HUES6 (cell line): ENCODE data around the gene ACTR10.

Experiments
- H3K27ac ChIP-seq: 2 replicates; pipeline ENCODE4 v1.7.0; 2013; ENCODE audit warnings: low read depth, mild to moderate bottlenecking, low read length, inconsistent platforms
- H3K27me3 ChIP-seq: 2 replicates; pipeline ENCODE4 v1.6.1; 2013; ENCODE audit warnings: low read length; ENCODE audit not compliant: control insufficient read depth, insufficient read depth
- H3K36me3 ChIP-seq: 2 replicates; pipeline ENCODE4 v1.6.1; 2013; ENCODE audit warnings: low read length; ENCODE audit not compliant: control insufficient read depth, insufficient read depth
- H3K4me1 ChIP-seq: 2 replicates; pipeline ENCODE4 v1.6.1; 2013; ENCODE audit warnings: low read length; ENCODE audit not compliant: control insufficient read depth, insufficient read depth
- H3K4me3 ChIP-seq: 2 replicates; pipeline ENCODE4 v1.5.1; 2013; ENCODE audit warnings: low read depth, low read length
- H3K9ac ChIP-seq: one replicate; pipeline ENCODE4 v1.6.1; 2013; ENCODE audit warnings: mild to moderate bottlenecking, low read length
- H3K9me3 ChIP-seq: 2 replicates; pipeline ENCODE4 v1.6.1; 2013; ENCODE audit warnings: low read depth, low read length; ENCODE audit not compliant: control insufficient read depth, insufficient read depth

ACTR10 gene

DNA sequence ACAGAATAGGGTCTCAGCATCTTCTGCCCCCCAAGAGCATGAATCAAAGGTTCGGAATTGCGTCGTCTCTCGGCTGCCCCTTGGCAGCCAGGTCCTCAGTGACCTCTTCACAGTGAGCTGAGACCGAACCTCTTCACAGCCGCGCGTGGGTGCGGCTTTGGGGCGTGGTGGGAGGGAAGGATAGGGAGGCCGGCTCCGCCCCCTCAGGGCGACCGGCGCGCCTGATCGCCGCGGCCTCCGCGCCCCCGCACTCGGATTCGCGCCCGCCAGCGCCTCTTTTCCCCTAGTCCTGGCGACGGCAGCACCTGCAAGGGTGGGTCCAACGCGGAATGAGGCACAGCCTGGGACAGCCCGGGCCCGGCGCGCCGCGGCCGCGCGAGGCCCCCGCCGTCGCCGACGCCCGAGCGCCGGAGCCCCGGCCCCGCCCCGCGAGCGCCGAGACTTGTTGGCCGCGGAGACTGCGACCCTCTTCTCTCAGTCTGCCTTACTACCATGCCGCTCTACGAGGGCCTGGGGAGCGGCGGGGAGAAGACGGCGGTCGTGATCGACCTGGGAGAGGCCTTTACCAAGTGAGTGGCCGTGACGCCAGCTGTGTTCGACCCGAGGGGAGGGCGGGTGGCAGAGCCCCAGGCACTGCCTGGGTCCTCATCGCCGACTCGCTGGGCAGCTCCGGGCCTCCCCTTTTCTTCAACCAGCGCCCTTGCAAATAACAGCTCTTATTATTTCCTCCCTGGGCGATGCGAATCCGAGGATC is at the start of gene ACTR10:
Gene ACTR10 (plus strand): TSS at position 424 of the 754 bp plus-strand sequence. CDS start 69 bp downstream, at position 493.
- H3K36me3 ChIP-seq = no peaks in the 10 kb centered on the region; the same call in 1 of the 2 replicates
- peak within 1 kb of the TSS; percentile 94 for H3K4me3 ChIP-seq

GRCh38 chr14:58150243-58150805 is 49.6 kb upstream of the ACTR10 start:
- no peak overlapping the region for H3K27ac ChIP-seq

More for the DNA sequence above, at the start of gene ACTR10:
- Histone ChIP-seq H3K9me3 (no peaks in the 10 kb centered on the region), H3K9ac (peak within 1 kb of the TSS; percentile 96), H3K27me3 (no peaks in the 10 kb centered on the region), H3K27ac (peak within 1 kb of the TSS; percentile 72; the same call in 1 of the 2 replicates), H3K4me1 (no peaks in the 10 kb centered on the region)

DNA sequence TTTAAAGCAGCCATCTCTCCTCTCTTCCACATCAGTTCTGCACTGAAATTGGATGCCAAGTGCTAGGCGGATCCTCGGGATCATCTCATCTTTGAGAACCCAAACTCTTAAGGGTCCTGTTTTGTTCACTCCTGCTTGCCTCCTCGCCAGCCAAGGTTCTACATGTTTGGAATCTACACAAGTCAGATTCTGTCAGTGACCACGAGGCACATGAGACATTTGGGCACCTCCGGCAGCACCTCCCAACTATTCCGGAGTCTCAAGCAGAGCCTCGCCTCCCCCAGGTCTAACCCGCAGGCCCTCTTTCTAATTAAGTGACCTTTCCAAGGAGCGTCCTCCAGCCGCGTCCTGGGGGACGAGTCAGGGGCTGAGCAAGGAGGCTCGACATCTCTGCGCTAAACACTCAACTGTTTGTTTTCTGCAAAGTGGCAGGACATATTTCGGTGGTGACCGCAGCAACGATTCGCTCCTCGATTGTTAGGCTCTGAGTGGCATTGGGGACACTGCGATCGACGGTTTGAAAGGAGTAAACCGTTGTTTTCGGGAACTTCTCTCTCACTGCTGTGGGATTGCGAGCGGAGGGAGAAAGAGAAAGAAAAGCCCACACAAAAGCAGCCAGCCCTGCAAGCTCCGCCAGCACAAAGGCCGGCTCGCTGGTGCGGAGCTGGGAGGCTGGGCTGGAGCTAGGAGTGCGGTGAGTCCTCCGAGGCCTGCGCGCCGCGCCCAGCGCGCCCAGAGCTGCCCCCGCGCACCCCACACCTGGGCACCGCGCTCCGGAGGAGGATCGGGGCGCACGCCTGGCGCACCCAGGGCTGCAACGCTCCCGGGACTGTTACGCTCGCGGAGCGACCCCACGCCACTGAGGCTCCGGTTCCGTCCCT is 48.6 kb upstream of the ACTR10 start:
- H3K4me1 ChIP-seq = peaks cover 27% of the 10 kb centered on the region
- H3K27ac ChIP-seq = no peak overlapping the region
- peaks cover 44% of the 10 kb centered on the region for H3K27me3 ChIP-seq
- peak overlapping the region; percentile 68 for H3K4me3 ChIP-seq
- no peaks in the 10 kb centered on the region for H3K36me3 ChIP-seq
- peak overlapping the region; percentile 51 for H3K9ac ChIP-seq
- H3K9me3 ChIP-seq = no peaks in the 10 kb centered on the region

More at GRCh38 chr14:58150243-58150805, 49.6 kb upstream of the ACTR10 start:
- H3K4me1 ChIP-seq = peaks cover 27% of the 10 kb centered on the region
- no peak overlapping the region for H3K9ac ChIP-seq
- H3K27me3 ChIP-seq = peaks cover 44% of the 10 kb centered on the region
- H3K9me3 ChIP-seq = no peaks in the 10 kb centered on the region
- H3K36me3 ChIP-seq = no peaks in the 10 kb centered on the region
- no peak overlapping the region for H3K4me3 ChIP-seq

- Histone ChIP-seq H3K9ac (peak within 1 kb of the TSS; percentile 51), H3K27ac (no peak within 1 kb of the TSS), H3K4me3 (peak within 1 kb of the TSS; percentile 68), H3K9me3 (no peaks in the 10 kb centered on the region), H3K27me3 (peaks cover 44% of the 10 kb centered on the region), H3K36me3 (no peaks in the 10 kb centered on the region), H3K4me1 (peaks cover 27% of the 10 kb centered on the region)
Measured at GRCh38 chr14:58152014-58152857, 47.7 kb upstream of the ACTR10 start, which contains the start of gene ARMH4. TSS of gene ARMH4 (minus strand) at chr14:58152213. CDS start at chr14:58139358, 12,855 bp downstream.

DNA sequence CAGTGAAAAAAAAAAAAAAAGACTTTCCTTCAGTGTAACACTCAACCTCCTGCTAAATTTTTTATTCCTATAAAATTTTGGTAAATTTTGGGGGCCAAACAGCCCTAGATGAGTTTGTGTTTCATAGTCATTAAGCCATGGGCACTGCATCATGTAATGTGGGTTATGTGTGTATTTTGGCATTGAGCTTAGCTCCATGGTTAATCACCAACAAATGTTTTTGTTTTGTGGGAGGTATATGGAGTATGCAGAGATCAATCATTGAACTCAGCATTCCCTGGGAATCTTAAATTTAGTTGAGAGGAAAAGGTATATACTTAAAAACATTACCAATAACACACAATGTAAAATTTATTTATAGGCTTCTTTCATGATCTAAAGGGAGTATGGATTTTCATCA is 39.4 kb upstream of the ACTR10 start:
- no peak overlapping the region for H3K27ac ChIP-seq
- no peak overlapping the region for H3K4me3 ChIP-seq
- no peak overlapping the region for H3K9ac ChIP-seq
- no peaks in the 10 kb centered on the region for H3K4me1 ChIP-seq
- no peaks in the 10 kb centered on the region for H3K9me3 ChIP-seq
- H3K36me3 ChIP-seq = no peaks in the 10 kb centered on the region
- no peaks in the 10 kb centered on the region for H3K27me3 ChIP-seq

DNA sequence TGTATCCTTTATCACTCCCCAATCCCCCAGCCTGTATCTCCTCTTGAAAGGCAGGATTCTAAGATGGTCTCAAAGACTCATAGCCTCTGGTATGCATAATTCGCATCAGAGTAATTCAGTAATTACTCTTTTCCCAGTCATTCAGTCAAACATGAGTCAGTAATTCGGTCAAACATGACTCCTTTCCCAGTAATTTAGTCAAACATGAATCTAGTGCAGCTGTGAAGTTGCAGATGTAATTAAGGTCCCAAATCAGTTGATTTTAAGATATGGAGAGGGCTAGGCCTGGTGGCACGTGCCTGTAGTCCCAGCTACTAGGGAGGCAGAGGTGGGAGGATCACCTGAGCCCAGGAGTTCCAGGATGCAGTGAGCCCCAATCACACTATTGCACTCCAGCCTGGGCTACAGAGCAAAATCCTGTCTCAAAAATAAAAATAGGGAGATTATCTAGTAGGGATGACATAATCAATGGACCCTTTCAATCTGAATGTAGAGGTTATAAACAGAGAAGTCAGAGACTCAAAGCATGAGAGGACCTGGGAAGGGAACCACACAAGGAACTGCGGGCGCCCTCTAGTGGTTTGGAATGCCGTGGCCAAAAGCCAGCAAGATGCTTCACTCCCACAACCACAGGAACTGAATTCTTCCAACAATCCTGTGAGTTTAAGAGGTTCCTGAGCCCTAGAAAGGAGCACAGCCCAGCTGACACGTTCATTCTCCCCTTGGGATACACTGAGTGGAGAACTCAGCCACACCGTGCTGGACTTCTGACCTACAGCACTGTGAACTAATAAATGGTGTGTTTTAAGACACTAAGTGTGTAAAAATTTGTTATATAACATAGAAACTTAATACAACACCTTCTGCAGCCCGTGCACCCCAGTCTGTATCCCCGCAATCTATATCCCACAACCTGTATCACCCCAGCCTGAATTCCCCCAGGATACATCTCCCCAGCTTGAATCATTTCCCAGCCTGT is 33.7 kb upstream of the ACTR10 start:
- H3K9ac ChIP-seq = no peak overlapping the region
- no peak overlapping the region for H3K4me3 ChIP-seq
- H3K9me3 ChIP-seq = no peaks in the 10 kb centered on the region
- H3K27ac ChIP-seq = no peak overlapping the region
- no peaks in the 10 kb centered on the region for H3K36me3 ChIP-seq
- no peaks in the 10 kb centered on the region for H3K27me3 ChIP-seq
- peaks cover 6% of the 10 kb centered on the region for H3K4me1 ChIP-seq

DNA sequence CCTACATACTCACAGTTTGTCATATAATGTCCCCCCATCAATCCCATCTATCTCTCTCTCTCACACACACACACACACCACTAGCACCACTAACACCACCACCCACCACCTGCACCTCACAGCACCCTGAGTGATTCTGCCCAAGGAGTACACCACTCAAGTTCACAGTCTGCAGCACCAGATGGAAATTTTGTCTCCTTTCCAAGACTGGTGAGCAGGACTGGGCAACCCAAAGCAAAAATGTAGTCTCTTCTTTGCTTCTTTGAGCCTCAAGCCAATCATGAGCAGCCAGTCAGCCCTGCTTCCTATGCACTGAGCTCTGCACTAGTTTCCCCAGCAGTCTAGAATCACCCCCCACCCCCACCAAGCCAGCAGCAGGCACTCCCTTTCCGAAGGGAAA is 32.9 kb upstream of the ACTR10 start:
- Histone ChIP-seq H3K9ac (no peak overlapping the region), H3K4me1 (peaks cover 6% of the 10 kb centered on the region), H3K4me3 (no peak overlapping the region), H3K36me3 (no peaks in the 10 kb centered on the region), H3K9me3 (no peaks in the 10 kb centered on the region), H3K27me3 (no peaks in the 10 kb centered on the region), H3K27ac (no peak overlapping the region)

DNA sequence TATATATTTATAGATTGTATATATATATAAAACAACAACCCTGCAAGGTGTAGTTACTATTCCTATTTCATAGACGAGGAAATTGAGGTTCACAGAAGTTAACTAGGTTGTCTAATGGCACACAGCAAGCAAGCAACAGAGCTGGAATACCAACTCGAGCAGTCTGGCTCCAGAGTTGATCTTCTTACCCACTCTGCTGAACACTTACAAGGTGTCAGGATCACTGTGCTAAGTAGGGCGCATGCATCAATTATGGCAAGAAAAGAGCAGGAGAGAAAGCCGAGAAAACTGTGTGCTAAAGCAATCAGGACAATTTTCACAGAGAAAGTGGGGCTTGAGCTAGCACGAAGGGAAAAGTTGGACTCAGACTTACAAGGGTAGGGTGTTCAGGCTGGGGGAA is 32.1 kb upstream of the ACTR10 start:
- peaks cover 6% of the 10 kb centered on the region for H3K4me1 ChIP-seq
- no peak overlapping the region for H3K4me3 ChIP-seq
- H3K9me3 ChIP-seq = no peaks in the 10 kb centered on the region
- no peak overlapping the region for H3K27ac ChIP-seq
- H3K36me3 ChIP-seq = no peaks in the 10 kb centered on the region
- no peak overlapping the region for H3K9ac ChIP-seq
- no peaks in the 10 kb centered on the region for H3K27me3 ChIP-seq

DNA sequence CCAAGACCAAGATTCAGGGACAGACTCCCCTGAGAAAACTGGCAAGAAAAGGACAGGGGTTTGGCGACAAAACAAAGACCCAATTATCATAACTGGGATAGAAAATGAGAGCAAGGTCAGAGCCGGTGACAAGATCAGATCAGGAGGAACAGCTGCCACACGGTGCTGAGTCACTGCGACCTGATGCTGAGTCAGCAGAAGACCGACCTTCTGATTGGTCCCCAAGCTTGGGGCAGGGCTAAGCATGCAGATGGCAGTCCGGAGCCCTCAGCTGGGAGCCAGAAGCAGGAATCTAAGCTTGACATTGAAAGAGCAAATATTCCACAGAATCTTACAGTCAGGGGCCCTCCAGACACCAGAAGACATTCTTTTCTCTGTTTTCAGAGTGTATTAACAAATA is 28.9 kb upstream of the ACTR10 start:
- no peaks in the 10 kb centered on the region for H3K27me3 ChIP-seq
- peaks cover 6% of the 10 kb centered on the region for H3K4me1 ChIP-seq
- H3K9ac ChIP-seq = peak overlapping the region; percentile 1
- peak overlapping the region; percentile 8; the same call in 1 of the 2 replicates for H3K4me3 ChIP-seq
- H3K9me3 ChIP-seq = no peaks in the 10 kb centered on the region
- no peaks in the 10 kb centered on the region for H3K36me3 ChIP-seq
- H3K27ac ChIP-seq = peak overlapping the region; percentile 9; the same call in 1 of the 2 replicates
